Tibial nerve (tissue), 4 donors: ENCODE data around the gene ASPDH.

Source experiments
- EP300 ChIP-seq, 2 donors: sonication (generic); formaldehyde crosslinking; IDR thresholded peaks; one replicate each; pipeline ENCODE4 v1.6.1; 2017; ENCODE audit warnings: antibody characterized with exemption in 2 of 2, mild to moderate bottlenecking in 1 of 2
- TF ChIP-seq, protein P1 (sequence below), 5 experiments: fragments of 200-600 bp in 3 of 5; fragments of 450-650 bp in 2 of 5; sonication (generic) in 3 of 5; IDR thresholded peaks; one replicate each; pipeline ENCODE4 v1.5.1; 2016 to 2019; ENCODE audit warnings: antibody characterized with exemption in 5 of 5, mild to moderate bottlenecking in 3 of 5, moderate library complexity in 2 of 5

DNA sequence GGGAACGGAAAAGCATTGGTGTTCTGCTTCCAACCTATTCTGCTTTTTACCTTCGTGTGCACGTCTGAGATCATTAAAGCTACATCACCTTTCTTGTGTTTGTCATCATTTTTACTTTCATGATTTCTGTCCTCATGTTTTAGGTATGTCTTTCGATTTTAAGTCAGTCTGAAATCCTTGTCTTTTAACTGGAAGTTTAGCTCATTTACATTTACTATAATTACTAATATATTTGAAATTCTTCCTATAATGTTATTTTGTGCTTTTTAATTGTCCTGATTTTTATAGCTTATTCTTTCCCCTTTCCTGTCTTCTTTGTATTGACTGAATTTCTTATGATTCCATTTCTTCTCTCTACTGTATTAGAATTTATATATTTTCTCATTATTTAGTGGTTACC lies 19.2 kb upstream of the ASPDH start:
- TF ChIP-seq, protein P1, sequence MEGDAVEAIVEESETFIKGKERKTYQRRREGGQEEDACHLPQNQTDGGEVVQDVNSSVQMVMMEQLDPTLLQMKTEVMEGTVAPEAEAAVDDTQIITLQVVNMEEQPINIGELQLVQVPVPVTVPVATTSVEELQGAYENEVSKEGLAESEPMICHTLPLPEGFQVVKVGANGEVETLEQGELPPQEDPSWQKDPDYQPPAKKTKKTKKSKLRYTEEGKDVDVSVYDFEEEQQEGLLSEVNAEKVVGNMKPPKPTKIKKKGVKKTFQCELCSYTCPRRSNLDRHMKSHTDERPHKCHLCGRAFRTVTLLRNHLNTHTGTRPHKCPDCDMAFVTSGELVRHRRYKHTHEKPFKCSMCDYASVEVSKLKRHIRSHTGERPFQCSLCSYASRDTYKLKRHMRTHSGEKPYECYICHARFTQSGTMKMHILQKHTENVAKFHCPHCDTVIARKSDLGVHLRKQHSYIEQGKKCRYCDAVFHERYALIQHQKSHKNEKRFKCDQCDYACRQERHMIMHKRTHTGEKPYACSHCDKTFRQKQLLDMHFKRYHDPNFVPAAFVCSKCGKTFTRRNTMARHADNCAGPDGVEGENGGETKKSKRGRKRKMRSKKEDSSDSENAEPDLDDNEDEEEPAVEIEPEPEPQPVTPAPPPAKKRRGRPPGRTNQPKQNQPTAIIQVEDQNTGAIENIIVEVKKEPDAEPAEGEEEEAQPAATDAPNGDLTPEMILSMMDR (IDR thresholded peaks at IDR 0.05): no peak
- no peak for TF ChIP-seq EP300 (IDR thresholded peaks at IDR 0.05)
